HepG2 (cell line): ENCODE results near the gene COMT. TPM values are rescaled to one million over a fixed set of nuclear protein-coding genes. Genes with fewer than 3 reads are reported as not detected.

Experiments used
- AHDC1 ChIP-seq: sonication (generic); formaldehyde crosslinking; IDR thresholded peaks from 2 replicates; pipeline ENCODE4 v1.5.1; 2020; ENCODE audit warnings: mild to moderate bottlenecking, missing genetic modification reagents, borderline replicate concordance
- AHR ChIP-seq: IDR thresholded peaks from 2 replicates; pipeline ENCODE4 v1.6.1; 2018; ENCODE audit warnings: missing genetic modification reagents, missing compliant biosample characterization
- BRD4 ChIP-seq: sonication (generic); formaldehyde crosslinking; IDR thresholded peaks from 2 replicates; pipeline ENCODE4 v1.4.0; 2020; ENCODE audit warnings: missing genetic modification reagents
- CBX5 ChIP-seq: sonication (generic); formaldehyde crosslinking; IDR thresholded peaks from 2 replicates; pipeline ENCODE4 v1.4.0; 2020; ENCODE audit warnings: missing genetic modification reagents, borderline replicate concordance
- ELF1 ChIP-seq: sonication (generic); formaldehyde crosslinking; IDR thresholded peaks from 2 replicates; pipeline ENCODE4 v1.4.0; 2020; ENCODE audit warnings: missing genetic modification reagents
- HES4 ChIP-seq: sonication (generic); formaldehyde crosslinking; IDR thresholded peaks from 2 replicates; pipeline ENCODE4 v1.9.0; 2021; ENCODE audit warnings: mild to moderate bottlenecking, missing genetic modification reagents, borderline replicate concordance
- HNRNPLL ChIP-seq: fragments of 200-400 bp; formaldehyde crosslinking; IDR thresholded peaks from 2 replicates; pipeline ENCODE4 v1.6.1; 2017; ENCODE audit warnings: mild to moderate bottlenecking, low read depth, low read length; ENCODE audit not compliant: poor library complexity, severe bottlenecking
- KDM2A ChIP-seq: sonication (generic); formaldehyde crosslinking; IDR thresholded peaks from 2 replicates; pipeline ENCODE4 v1.4.0; 2020; ENCODE audit warnings: low read depth, missing genetic modification reagents, borderline replicate concordance
- MED13 ChIP-seq: sonication (generic); formaldehyde crosslinking; IDR thresholded peaks from 2 replicates; pipeline ENCODE4 v1.5.0; 2020; ENCODE audit warnings: missing genetic modification reagents
- RAD21 ChIP-seq: fragments of 450-650 bp; formaldehyde crosslinking; IDR thresholded peaks from 2 replicates; pipeline ENCODE4 v1.5.0; 2020; ENCODE audit warnings: mild to moderate bottlenecking
- RORA ChIP-seq: sonication (generic); formaldehyde crosslinking; IDR thresholded peaks from 2 replicates; pipeline ENCODE4 v1.5.0; 2020; ENCODE audit warnings: mild to moderate bottlenecking, missing genetic modification reagents, moderate library complexity
- SAFB2 ChIP-seq: sonication (generic); formaldehyde crosslinking; IDR thresholded peaks from 2 replicates; pipeline ENCODE4 v1.5.1; 2020; ENCODE audit warnings: missing genetic modification reagents, low read depth, mild to moderate bottlenecking, borderline replicate concordance
- SRSF1 ChIP-seq: fragments of 200-400 bp; formaldehyde crosslinking; optimal IDR thresholded peaks from 2 replicates; pipeline ENCODE3; 2017; ENCODE audit warnings: mild to moderate bottlenecking, low read depth, low read length, moderate library complexity
- WIZ ChIP-seq: sonication (generic); formaldehyde crosslinking; IDR thresholded peaks from 2 replicates; pipeline ENCODE4 v1.5.1; 2020; ENCODE audit warnings: mild to moderate bottlenecking, missing genetic modification reagents
- ZNF275 ChIP-seq: sonication (generic); formaldehyde crosslinking; IDR thresholded peaks from 2 replicates; pipeline ENCODE4 v1.8.0; 2022; ENCODE audit warnings: missing genetic modification reagents, mild to moderate bottlenecking, inconsistent platforms, borderline replicate concordance
- ZNF430 ChIP-seq: sonication (generic); formaldehyde crosslinking; IDR thresholded peaks from 2 replicates; pipeline ENCODE4 v1.9.0; 2021; ENCODE audit warnings: mild to moderate bottlenecking, missing genetic modification reagents
- ZNF552 ChIP-seq: sonication (generic); formaldehyde crosslinking; IDR thresholded peaks from 2 replicates; pipeline ENCODE4 v1.9.0; 2022; ENCODE audit warnings: missing genetic modification reagents, mild to moderate bottlenecking, borderline replicate concordance
- ZNF598 ChIP-seq: sonication (generic); formaldehyde crosslinking; IDR thresholded peaks from 2 replicates; pipeline ENCODE4 v1.5.1; 2020; ENCODE audit warnings: mild to moderate bottlenecking, missing genetic modification reagents, borderline replicate concordance
- polyA plus RNA-seq, 8 experiments: library from polyadenylated mRNA; depleted of rRNA in 3 of 8; stranded (reverse) in 7 of 8; unstranded in 1 of 8; fragments of >200 nt; fragmentation: Illumina TruSeq in 4 of 8; extraction: Trizol in 4 of 8; gene quantifications; 2 replicates each; pipeline versions ENCODE4 v1.2.1 to v1.2.3, GENCODE V29; 2011 to 2016; ENCODE audit warnings: low read depth in 4 of 8, missing spikeins in 1 of 8, mixed read lengths in 1 of 8; ENCODE audit not compliant: insufficient read depth in 1 of 8
- total RNA-seq, 5 experiments: library from RNA; depleted of rRNA; stranded (reverse); fragments of >200 nt; fragmentation: Illumina TruSeq; extraction: Trizol; gene quantifications; 2 replicates each; pipeline ENCODE4 v1.2.3, GENCODE V29; 2016; ENCODE audit warnings: low read depth in 1 of 5
- TF ChIP-seq, protein P1 (sequence below): sonication (generic); formaldehyde crosslinking; IDR thresholded peaks from 2 replicates; pipeline ENCODE4 v1.4.0; 2020; ENCODE audit warnings: missing genetic modification reagents
- TF ChIP-seq, protein P2 (sequence below): sonication (generic); formaldehyde crosslinking; IDR thresholded peaks from 2 replicates; pipeline ENCODE4 v1.5.1; 2020; ENCODE audit warnings: missing genetic modification reagents, mild to moderate bottlenecking, borderline replicate concordance

The COMT gene
- total and polyA plus RNA-seq, 2 of the 13 experiments (the other 11 are each of a cell fraction or from before 2014, with no cell fraction given), result 156 to 162 TPM

GRCh38 chr22:19898831-19899567 is 42.6 kb upstream of the COMT start (continued):
- no peak for TF ChIP-seq SAFB2 (CRISPR knock-in tag)
- no peak for TF ChIP-seq RORA (CRISPR knock-in tag)
- TF ChIP-seq, protein P1, sequence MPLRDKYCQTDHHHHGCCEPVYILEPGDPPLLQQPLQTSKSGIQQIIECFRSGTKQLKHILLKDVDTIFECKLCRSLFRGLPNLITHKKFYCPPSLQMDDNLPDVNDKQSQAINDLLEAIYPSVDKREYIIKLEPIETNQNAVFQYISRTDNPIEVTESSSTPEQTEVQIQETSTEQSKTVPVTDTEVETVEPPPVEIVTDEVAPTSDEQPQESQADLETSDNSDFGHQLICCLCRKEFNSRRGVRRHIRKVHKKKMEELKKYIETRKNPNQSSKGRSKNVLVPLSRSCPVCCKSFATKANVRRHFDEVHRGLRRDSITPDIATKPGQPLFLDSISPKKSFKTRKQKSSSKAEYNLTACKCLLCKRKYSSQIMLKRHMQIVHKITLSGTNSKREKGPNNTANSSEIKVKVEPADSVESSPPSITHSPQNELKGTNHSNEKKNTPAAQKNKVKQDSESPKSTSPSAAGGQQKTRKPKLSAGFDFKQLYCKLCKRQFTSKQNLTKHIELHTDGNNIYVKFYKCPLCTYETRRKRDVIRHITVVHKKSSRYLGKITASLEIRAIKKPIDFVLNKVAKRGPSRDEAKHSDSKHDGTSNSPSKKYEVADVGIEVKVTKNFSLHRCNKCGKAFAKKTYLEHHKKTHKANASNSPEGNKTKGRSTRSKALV (CRISPR knock-in tag), result no peak
- TF ChIP-seq HNRNPLL, result no peak
- TF ChIP-seq ELF1 (CRISPR knock-in tag), result no peak
- peak; percentile 31; the same call in 1 of the 2 replicates for TF ChIP-seq KDM2A
- TF ChIP-seq ZNF598 (CRISPR knock-in tag), result 0 out of 2 replicates have a peak, but pooled peaks have one; percentile 38
- 0 out of 2 replicates have a peak, but pooled peaks have one; percentile 37 for TF ChIP-seq ZNF430 (CRISPR knock-in tag)
- no peak for TF ChIP-seq AHR
- no peak for TF ChIP-seq MED13 (CRISPR knock-in tag)
- TF ChIP-seq ZNF552, result no peak
- peak; percentile 50; the same call in 1 of the 2 replicates for TF ChIP-seq HES4 (CRISPR knock-in tag)
- TF ChIP-seq AHDC1 (CRISPR knock-in tag), result peak; percentile 80
- TF ChIP-seq, protein P2, sequence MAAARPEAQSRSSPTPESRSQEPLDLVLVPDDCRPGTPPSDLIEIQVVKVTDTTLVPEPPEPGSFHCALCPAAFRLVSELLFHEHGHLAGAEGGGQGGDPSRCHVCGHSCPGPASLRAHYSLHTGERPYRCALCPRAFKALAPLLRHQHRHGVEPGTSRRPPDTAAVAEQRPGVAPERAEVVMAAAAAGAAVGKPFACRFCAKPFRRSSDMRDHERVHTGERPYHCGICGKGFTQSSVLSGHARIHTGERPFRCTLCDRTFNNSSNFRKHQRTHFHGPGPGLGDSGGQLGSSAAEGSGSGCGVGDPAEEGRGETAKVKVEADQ, result no peak
- TF ChIP-seq RAD21 (CRISPR knock-in tag), result no peak
- no peak for TF ChIP-seq SRSF1
- TF ChIP-seq WIZ (CRISPR knock-in tag), result no peak
- TF ChIP-seq CBX5 (CRISPR knock-in tag), result no peak
- TF ChIP-seq BRD4, result no peak
- TF ChIP-seq ZNF275 (CRISPR knock-in tag), result no peak
